Esophagus squamous epithelium (tissue), 4 donors: Measurements from ENCODE around the gene ARHGAP28.

Experiments
- POLR2A ChIP-seq, 4 donors: fragments of 450-650 bp; IDR thresholded peaks; one replicate each; pipeline ENCODE4 v1.6.1; 2017; ENCODE audit warnings: antibody characterized with exemption in 4 of 4, mild to moderate bottlenecking in 4 of 4, moderate library complexity in 3 of 4
- TF ChIP-seq, protein P1 (sequence below), 6 experiments: fragments of 450-650 bp in 4 of 6; fragments of 200-600 bp in 2 of 6; sonication (generic) in 2 of 6; IDR thresholded peaks; one replicate each; pipeline ENCODE4 v1.5.1; 2016 to 2019; ENCODE audit warnings: antibody characterized with exemption in 6 of 6, mild to moderate bottlenecking in 4 of 6, moderate library complexity in 4 of 6

DNA sequence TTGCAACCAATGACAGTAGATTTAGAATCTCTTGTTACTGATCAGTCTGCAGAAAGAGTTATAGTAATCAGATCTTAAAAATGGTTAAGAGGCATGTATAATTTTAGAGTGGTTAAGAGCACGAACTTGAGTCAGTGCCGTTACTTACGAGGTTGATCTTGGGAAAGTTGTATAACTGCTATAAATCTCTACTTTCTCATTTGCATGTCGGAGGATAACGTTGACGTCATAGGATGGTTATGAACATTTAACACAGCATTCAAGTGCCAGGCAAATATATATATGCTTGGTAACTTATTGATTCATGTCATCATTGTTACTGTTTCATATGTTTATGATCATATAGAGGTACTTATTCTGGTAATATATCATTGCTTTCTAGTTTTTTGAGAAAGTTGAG, 146.2 kb downstream of the ARHGAP28 start:
- TF ChIP-seq, protein P1, sequence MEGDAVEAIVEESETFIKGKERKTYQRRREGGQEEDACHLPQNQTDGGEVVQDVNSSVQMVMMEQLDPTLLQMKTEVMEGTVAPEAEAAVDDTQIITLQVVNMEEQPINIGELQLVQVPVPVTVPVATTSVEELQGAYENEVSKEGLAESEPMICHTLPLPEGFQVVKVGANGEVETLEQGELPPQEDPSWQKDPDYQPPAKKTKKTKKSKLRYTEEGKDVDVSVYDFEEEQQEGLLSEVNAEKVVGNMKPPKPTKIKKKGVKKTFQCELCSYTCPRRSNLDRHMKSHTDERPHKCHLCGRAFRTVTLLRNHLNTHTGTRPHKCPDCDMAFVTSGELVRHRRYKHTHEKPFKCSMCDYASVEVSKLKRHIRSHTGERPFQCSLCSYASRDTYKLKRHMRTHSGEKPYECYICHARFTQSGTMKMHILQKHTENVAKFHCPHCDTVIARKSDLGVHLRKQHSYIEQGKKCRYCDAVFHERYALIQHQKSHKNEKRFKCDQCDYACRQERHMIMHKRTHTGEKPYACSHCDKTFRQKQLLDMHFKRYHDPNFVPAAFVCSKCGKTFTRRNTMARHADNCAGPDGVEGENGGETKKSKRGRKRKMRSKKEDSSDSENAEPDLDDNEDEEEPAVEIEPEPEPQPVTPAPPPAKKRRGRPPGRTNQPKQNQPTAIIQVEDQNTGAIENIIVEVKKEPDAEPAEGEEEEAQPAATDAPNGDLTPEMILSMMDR (IDR thresholded peaks at IDR 0.05), result no peak
- no peak for TF ChIP-seq POLR2A (IDR thresholded peaks at IDR 0.05)
